Keratinocyte (primary cell): ENCODE measurements around the gene KPNA4. TPM values are rescaled to one million over a fixed set of nuclear protein-coding genes. Genes with fewer than 3 reads are reported as not detected.

Experiments used
- DNase-seq: peaks from one replicate; pipeline ENCODE4 v3.0.0-alpha.2; 2011; ENCODE audit warnings: low read depth, missing footprints, low spot score
- FAIRE-seq: peaks from 2 replicates; lab custom pipeline; 2011; peaks lifted over from hg19 to GRCh38; lab: Jason Lieb, UNC
- H2AFZ ChIP-seq: 2 replicates; pipeline ENCODE4 v1.6.0; 2012; ENCODE audit warnings: low read length, control low read depth, inconsistent platforms; ENCODE audit not compliant: control insufficient read depth
- H3K27ac ChIP-seq: 2 replicates; pipeline ENCODE4 v1.5.1; 2011; ENCODE audit warnings: low read length; ENCODE audit not compliant: control insufficient read depth, insufficient read depth
- H3K27me3 ChIP-seq: 3 replicates; pipeline ENCODE4 v1.6.0; 2011; ENCODE audit warnings: low read length; ENCODE audit not compliant: control insufficient read depth, insufficient read depth; ENCODE audit errors: extremely low read depth
- H3K36me3 ChIP-seq, 2 experiments: 2 replicates in 1 of 2; 3 replicates in 1 of 2; pipeline ENCODE4 v1.5.1; 2011; ENCODE audit warnings: low read length in 2 of 2, mild to moderate bottlenecking in 1 of 2; ENCODE audit not compliant: control insufficient read depth in 2 of 2, insufficient read depth in 2 of 2; ENCODE audit errors: extremely low read depth in 1 of 2
- H3K4me1 ChIP-seq: 3 replicates; pipeline ENCODE4 v1.5.1; 2011; ENCODE audit warnings: low read length; ENCODE audit not compliant: control insufficient read depth, insufficient read depth; ENCODE audit errors: extremely low read depth
- H3K4me2 ChIP-seq: 3 replicates; pipeline ENCODE4 v1.6.0; 2011; ENCODE audit warnings: low read depth, low read length; ENCODE audit not compliant: control insufficient read depth, insufficient read depth; ENCODE audit errors: extremely low read depth
- H3K4me3 ChIP-seq, 3 experiments: fragments of 200-600 bp in 1 of 3; sonication (generic) in 1 of 3; 2 replicates in 2 of 3; 3 replicates in 1 of 3; pipeline ENCODE4 v1.5.1; 2011 to 2016; ENCODE audit warnings: low read length in 3 of 3, mild to moderate bottlenecking in 3 of 3, control low read depth in 2 of 3, inconsistent platforms in 1 of 3, low read depth in 1 of 3, mixed read lengths in 1 of 3, mixed run types in 1 of 3, moderate library complexity in 1 of 3; ENCODE audit not compliant: control insufficient read depth in 2 of 3, insufficient read depth in 2 of 3; ENCODE audit errors: extremely low read depth in 1 of 3
- H3K79me2 ChIP-seq: 2 replicates; pipeline ENCODE4 v1.6.0; 2012; ENCODE audit warnings: low read length; ENCODE audit not compliant: control insufficient read depth, insufficient read depth
- H3K9ac ChIP-seq: 3 replicates; pipeline ENCODE4 v1.6.0; 2011; ENCODE audit warnings: low read length; ENCODE audit not compliant: control insufficient read depth, insufficient read depth; ENCODE audit errors: extremely low read depth
- H3K9me1 ChIP-seq: 3 replicates; pipeline ENCODE4 v1.6.0; 2011; ENCODE audit warnings: low read length; ENCODE audit not compliant: control insufficient read depth, insufficient read depth; ENCODE audit errors: extremely low read depth
- H3K9me3 ChIP-seq: 2 replicates; pipeline ENCODE4 v1.5.1; 2012; ENCODE audit warnings: low read depth, low read length; ENCODE audit not compliant: control insufficient read depth
- H4K20me1 ChIP-seq: 3 replicates; pipeline ENCODE4 v1.6.0; 2011; ENCODE audit warnings: low read length; ENCODE audit not compliant: control insufficient read depth, insufficient read depth; ENCODE audit errors: extremely low read depth
- EZH2 ChIP-seq: IDR thresholded peaks from one replicate; pipeline ENCODE4 v1.6.1; 2012; ENCODE audit warnings: inconsistent platforms, mild to moderate bottlenecking, low read length, moderate library complexity
- dilution Hi-C: fragments of 300-500 bp; cut with MboI; formaldehyde crosslinking; loops from one replicate; pipeline ENCODE4 v1.7.0; 2020; ENCODE audit warnings: low sequenced_read_pairs; ENCODE audit not compliant: extremely low pct_ligation_motif_present
- polyA plus RNA-seq, 5 experiments: library from polyadenylated mRNA; depleted of rRNA in 3 of 5; stranded (reverse) in 3 of 5; stranded (forward) in 1 of 5; unstranded in 1 of 5; fragments of >200 nt; gene quantifications; 1 replicate in 1 of 5; 2 replicates in 3 of 5; 3 replicates in 1 of 5; pipeline versions ENCODE4 v1.2.1 to v1.2.3, GENCODE V29; 2011 to 2012; ENCODE audit warnings: missing spikeins in 2 of 5, low read depth in 1 of 5, low replicate concordance in 1 of 5
- TF ChIP-seq, protein P1 (sequence below), 3 experiments: IDR thresholded peaks in 1 of 3; conservative IDR thresholded peaks in 1 of 3; optimal IDR thresholded peaks in 1 of 3; 2 replicates in 2 of 3; 3 replicates in 1 of 3; pipeline versions ENCODE3 to v1.5.1; 2011; ENCODE audit warnings: low read length in 3 of 3, mild to moderate bottlenecking in 3 of 3, moderate library complexity in 2 of 3, control low read depth in 1 of 3, inconsistent platforms in 1 of 3; ENCODE audit not compliant: insufficient read depth in 2 of 3; ENCODE audit errors: extremely low read depth in 1 of 3

The KPNA4 gene
- polyA plus RNA-seq, 1 donor (not counting 4 experiments of a cell fraction or from before 2014, with no cell fraction given): 42.0 TPM

DNA sequence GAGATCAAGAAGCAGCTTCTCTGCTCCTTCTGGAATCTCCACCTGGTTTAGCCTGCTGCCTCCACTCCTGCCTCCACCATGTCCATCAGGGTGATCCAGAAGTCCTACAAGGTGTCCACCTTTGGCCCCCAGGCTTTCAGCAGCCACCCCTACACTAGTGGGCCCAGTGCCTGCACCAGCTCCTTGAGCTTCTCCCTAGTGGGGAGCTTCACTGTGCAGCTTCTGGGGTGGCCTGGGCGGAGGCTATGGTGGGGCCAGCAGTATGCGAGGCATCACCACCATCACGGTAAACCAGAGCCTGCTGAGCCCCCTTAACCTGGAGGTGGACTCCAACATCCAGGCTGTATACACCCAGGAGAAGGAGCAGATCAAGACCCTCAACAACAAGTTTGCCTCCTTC lies 2.4 kb upstream of the KPNA4 start:
- Histone ChIP-seq H3K4me1 (peaks cover 12% of the 10 kb centered on the region), H3K27me3 (no peaks in the 10 kb centered on the region), H3K27ac (no peak overlapping the region), H3K9me1 (no peaks in the 10 kb centered on the region), H2AFZ (no peak overlapping the region), H4K20me1 (peaks cover 8% of the 10 kb centered on the region), H3K9ac (no peak overlapping the region), H3K9me3 (no peaks in the 10 kb centered on the region), H3K79me2 (peaks cover 28% of the 10 kb centered on the region), H3K4me2 (no peak overlapping the region), H3K36me3 (peaks cover 2 to 12% of the 10 kb centered on the region in 2 experiments), H3K4me3 (no peak overlapping the region)
- no peak for TF ChIP-seq EZH2
- TF ChIP-seq, protein P1, sequence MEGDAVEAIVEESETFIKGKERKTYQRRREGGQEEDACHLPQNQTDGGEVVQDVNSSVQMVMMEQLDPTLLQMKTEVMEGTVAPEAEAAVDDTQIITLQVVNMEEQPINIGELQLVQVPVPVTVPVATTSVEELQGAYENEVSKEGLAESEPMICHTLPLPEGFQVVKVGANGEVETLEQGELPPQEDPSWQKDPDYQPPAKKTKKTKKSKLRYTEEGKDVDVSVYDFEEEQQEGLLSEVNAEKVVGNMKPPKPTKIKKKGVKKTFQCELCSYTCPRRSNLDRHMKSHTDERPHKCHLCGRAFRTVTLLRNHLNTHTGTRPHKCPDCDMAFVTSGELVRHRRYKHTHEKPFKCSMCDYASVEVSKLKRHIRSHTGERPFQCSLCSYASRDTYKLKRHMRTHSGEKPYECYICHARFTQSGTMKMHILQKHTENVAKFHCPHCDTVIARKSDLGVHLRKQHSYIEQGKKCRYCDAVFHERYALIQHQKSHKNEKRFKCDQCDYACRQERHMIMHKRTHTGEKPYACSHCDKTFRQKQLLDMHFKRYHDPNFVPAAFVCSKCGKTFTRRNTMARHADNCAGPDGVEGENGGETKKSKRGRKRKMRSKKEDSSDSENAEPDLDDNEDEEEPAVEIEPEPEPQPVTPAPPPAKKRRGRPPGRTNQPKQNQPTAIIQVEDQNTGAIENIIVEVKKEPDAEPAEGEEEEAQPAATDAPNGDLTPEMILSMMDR (optimal IDR thresholded peaks at IDR 0.05 in 1 of 3, IDR thresholded peaks at IDR 0.05 in 1 of 3, conservative IDR thresholded peaks at IDR 0.05 in 1 of 3; ENCODE audit: extremely low read depth in 1 of 3, insufficient read depth in 2 of 3, low read length in 3 of 3): no peak
- dilution Hi-C loops: no loop called here
- no peak for DNase-seq
- FAIRE-seq: no peak

DNA sequence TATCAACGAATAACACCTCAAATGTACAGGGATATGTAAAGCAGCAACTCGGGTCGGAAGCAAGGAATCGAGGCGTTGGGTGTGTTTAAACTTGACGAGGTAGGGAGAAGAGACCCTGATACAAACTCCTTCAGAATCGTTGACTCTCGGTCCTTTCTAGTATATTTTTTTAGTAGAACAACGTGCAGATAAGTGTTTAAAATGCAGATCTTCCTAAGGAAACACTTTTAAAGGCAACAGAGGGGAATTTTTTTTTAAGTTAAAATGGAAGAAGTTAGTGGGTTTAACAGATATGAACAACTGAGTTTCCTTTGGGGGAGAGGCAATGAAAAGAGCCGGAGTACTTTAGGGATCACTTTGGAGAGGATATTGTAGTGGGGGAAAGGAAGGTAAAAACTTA lies 1.1 kb upstream of the KPNA4 start:
- no peak for TF ChIP-seq EZH2
- TF ChIP-seq, protein P1 (optimal IDR thresholded peaks at IDR 0.05 in 1 of 3, IDR thresholded peaks at IDR 0.05 in 1 of 3, conservative IDR thresholded peaks at IDR 0.05 in 1 of 3; ENCODE audit: extremely low read depth in 1 of 3, insufficient read depth in 2 of 3, low read length in 3 of 3): no peak
- Histone ChIP-seq H3K79me2 (peaks cover 41% of the 10 kb centered on the region), H3K9me1 (no peaks in the 10 kb centered on the region), H3K9ac (peak overlapping the region; percentile 99), H2AFZ (peak overlapping the region; percentile 69), H3K9me3 (no peaks in the 10 kb centered on the region), H3K27me3 (no peaks in the 10 kb centered on the region), H3K4me3 (peak overlapping the region; percentile 67 to 88 (median 85)), H3K4me1 (peaks cover 25% of the 10 kb centered on the region), H4K20me1 (peaks cover 8% of the 10 kb centered on the region), H3K36me3 (peaks cover 2 to 12% of the 10 kb centered on the region in 2 experiments), H3K27ac (peak overlapping the region; percentile 99), H3K4me2 (peak overlapping the region; percentile 98)
- no peak for FAIRE-seq
- dilution Hi-C loops: no loop called here
- no peak for DNase-seq
